GM18907 (cell line): ENCODE data around the gene APMAP.
A peak's percentile ranks its signal among the peaks of the same experiment; 100 is the strongest.

Source experiments
- ATAC-seq: cut with Tn5 transposase; IDR thresholded peaks from one replicate; pipeline ENCODE4 v1.9.1; 2021; ENCODE audit warnings: mild to moderate bottlenecking, moderate library complexity; ENCODE audit not compliant: unreplicated experiment

Gene APMAP

DNA sequence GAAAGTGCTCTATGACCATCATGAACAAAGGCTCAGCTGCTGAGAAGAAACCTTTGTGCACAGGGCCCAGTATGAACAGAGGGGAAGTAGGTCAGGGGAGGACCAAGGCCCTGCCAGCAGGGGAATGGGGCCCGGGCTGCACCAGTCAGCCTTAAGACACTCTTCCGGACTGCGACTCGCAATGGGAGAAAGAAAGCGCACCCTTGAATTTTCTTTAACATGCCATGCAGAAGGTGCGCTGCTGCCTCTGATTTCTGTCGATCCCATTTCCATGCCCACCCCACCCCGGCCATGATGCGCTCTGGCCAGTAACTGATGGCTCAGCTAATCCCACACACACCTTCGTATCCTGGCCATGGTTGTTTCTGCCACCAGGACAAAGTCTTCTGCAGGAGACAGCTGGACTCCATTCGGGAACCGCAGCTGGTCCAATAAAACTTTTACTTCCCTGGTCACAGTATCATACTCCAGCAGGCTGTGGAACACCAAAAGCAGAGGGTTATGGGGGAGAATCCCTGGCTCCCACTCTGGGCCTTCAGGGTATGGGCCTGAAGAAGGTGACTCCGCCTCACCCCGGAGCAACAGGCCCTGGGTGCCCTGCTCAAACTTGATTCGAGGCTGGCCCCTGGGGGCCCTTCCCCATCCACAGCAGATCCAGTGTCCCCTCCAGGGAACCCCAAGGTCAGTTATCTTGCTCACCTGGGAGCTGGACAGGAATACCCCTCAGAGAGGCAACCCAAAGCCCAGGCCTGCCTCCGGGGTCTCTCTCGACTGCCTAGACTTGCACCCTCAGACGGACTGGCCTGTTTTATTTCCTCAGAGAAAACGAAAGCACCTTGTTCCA is 23.1 kb downstream of the APMAP start:
- ATAC-seq: no peak

DNA sequence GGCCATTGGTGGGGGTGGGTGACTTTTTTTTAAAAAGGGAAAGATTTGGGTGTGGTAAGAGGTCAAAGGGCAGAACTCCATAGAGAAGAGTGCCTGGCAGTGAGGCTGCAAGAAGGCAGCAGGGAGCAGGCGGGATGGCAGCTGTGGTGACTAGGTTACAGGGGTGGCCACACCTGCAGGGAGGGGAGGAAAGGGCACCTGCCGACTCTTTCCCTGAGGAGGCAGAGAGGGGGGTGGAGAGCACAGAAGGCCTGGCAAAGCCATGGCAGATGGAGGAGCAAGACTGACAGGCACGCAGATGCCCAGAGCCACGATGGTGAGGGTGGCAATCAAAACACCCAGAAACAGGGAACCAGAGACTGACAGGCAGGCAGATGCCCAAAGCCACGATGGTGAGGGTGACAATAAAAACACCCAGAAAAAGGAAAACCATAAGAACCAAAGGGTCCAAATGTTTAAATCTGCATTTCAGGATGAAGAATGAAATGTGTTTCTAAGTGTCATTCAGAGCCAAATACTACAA is 24.2 kb downstream of the APMAP start:
- ATAC-seq: no peak

GRCh38 chr20:24966317-24967012 is 26.1 kb downstream of the APMAP start:
- no peak for ATAC-seq

- no peak for ATAC-seq
Observed at GRCh38 chr20:24965065-24965919, 27.3 kb downstream of the APMAP start.

DNA sequence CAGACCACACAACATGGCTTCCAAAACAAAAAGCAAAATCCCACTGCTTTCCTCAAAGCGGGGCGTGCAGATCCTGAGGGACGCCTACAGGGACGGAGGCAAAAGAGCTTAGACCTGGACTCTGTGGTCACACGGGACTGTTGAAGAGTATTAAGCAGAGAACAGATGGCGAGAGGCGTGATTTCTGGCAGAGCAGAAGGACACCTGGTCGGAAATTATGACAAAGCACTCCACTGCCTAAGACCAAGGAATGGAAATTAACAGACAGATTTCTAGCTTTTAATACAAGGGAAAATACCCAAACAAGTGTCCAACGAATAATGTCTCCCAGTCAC is 28.1 kb downstream of the APMAP start:
- no peak for ATAC-seq

- ATAC-seq: no peak
Observed at GRCh38 chr20:24963672-24964505, 28.7 kb downstream of the APMAP start.

DNA sequence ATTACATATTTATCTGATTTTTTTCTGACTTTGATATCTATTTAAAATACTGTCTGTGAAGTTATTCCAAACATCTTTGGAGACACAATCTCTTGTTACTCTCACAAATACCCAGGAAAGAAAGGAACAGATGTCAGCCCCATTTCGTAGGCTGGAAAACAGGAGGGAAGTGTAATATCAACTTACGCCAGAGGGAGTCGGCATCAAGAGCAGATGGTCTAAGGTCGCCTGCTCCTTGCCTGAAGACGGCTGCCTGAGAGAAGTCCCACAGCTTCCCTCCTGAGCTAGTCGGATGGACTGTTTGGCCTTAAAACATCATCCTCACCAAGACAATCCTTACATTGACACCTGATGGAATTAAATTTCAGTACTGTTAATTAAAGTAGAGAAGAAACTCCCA is 30.0 kb downstream of the APMAP start:
- ATAC-seq: no peak

DNA sequence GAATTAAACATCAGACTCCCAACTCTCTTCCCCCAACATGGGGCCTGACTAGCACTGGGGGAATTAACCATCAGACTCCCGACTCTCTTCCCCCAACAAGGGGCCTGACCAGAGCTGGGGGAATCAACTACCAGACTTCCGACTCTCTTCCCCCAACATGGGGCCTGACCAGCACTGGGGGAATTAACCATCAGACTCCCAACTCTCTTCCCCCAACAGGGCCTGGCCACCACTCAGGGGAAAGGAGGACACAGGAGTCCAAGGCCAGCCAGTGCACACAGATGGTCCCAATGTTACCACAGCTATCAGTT is 30.4 kb downstream of the APMAP start:
- ATAC-seq: no peak

- no peak for ATAC-seq
Observed at GRCh38 chr20:24961384-24962181, 31.0 kb downstream of the APMAP start.

DNA sequence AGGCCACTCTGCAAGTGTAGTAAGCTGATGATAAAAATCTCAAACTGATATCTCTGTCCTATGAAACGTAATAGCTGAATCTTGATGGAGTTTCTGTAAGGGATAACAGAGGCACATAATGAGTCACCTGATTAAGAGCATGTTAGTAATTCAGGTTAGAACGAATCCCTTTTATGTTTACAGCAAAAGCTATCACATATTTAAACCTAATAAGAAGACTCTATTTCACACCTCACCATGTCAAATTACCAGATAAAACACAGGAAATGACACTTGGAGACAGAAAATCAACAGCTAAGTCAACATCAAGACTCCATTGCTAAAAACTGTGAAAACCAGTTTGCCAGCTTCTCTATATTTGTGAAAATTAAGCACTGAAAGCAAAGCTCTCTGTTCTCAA is 31.7 kb downstream of the APMAP start:
- ATAC-seq: no peak

DNA sequence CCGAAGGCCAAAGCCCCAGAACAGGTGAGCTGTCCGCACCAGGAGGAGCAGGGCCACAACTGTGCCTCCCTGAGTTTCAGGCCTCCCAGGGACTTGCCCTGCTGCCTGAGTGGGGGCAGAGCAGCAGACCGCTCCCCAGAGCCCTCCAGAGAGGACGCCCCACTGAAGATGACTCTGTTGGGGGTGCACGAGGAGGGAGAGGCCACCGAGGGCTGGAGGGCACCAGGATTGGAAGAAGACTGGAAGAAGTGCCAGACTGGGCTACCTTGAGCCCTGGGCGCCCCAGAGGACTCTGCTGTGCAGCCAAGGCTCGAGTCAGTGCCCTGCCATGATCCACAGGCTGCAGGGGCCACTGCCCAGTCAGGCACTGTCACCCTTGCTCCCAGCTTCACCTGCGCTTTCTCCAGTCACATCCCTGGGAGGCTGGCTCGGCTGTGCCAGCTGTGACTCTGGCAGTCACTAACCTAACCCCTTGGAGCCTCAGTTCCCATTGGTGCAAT is 32.2 kb downstream of the APMAP start:
- no peak for ATAC-seq

GRCh38 chr20:24959591-24960301 is 32.8 kb downstream of the APMAP start:
- no peak for ATAC-seq

DNA sequence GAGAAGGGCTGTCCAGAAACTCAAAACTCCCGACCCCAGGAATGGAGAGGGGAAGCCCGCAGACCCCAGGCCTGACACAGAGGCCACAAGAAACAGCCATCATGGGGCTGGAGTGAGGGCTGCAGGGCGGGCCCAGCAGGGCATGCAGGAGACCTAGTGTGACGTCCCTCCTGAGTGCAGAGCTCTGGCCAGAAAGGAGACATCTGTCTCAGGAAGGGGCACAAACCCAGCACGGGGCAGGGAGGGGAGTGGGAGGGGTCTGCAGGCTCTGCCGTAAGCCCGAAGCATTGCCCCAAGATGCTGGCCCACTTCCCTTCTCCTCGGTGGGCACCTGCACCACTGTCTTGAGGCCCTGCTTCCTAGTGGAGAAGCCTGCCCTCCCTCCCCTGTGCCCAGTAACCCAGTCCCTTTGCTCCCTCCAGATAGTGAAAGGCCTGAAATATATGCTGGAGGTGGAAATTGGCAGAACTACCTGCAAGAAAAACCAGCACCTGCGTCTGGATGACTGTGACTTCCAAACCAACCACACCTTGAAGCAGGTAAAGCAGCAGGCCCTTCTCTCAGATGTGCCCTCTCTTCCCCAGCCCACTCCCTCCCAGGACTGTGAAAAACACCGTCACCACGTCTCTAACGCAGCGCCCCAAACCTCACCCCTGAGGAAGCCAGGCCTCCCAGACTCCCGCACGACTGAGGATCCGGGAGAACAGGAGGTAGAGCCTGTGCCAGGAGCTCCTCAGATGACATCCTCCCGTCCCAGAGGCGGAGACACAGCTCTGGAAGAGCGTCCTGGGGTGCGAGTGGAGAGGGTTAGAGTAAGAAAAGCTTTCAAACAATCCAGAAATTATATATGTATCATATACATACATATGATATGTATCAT is 33.8 kb downstream of the APMAP start:
- ATAC-seq: no peak

DNA sequence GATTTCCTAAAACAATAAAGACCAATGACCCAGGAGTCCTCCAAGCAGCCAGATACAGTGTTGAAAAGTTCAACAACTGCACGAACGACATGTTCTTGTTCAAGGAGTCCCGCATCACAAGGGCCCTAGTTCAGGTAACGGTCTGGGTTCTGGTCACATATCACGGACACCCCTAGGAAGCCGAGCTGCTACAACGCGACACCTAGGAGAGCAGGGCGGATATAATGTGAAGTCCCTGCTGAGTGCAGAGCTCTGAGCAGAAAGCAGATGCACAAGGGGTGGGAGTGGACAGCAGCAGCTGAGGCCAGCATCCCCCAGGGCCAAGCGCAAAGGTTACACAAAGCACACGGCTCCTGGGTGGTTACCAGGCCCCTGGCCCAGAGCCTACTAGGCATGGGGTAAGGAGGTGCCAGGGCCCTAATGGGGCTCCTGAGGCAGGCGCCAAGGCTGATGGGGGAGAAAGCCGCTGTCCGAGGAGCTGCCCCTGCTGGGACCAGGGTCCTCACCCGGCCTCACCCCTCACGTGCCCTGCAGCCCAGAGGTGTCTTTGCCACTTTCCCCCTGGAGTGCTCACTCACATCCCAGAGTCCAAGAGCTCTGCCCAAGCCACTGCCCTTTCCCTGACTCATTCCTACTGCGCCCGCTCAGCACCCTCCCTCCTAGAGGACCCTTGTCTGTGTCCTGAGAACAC is 35.1 kb downstream of the APMAP start:
- no peak for ATAC-seq

- no peak for ATAC-seq
Observed at GRCh38 chr20:24956001-24956841, 36.3 kb downstream of the APMAP start.

GRCh38 chr20:24955045-24955444 is 37.5 kb downstream of the APMAP start:
- peak; percentile 86 for ATAC-seq

- ATAC-seq: no peak
Observed at GRCh38 chr20:24954566-24954965, 38.0 kb downstream of the APMAP start.
